Measurements from ENCODE around the gene STAT5A.
"Not testable (repeated sequence)": the region's sequence is repeated elsewhere in the genome, so short reads cannot be mapped to it uniquely, and the experiment has no call there.

Gene STAT5A

DNA sequence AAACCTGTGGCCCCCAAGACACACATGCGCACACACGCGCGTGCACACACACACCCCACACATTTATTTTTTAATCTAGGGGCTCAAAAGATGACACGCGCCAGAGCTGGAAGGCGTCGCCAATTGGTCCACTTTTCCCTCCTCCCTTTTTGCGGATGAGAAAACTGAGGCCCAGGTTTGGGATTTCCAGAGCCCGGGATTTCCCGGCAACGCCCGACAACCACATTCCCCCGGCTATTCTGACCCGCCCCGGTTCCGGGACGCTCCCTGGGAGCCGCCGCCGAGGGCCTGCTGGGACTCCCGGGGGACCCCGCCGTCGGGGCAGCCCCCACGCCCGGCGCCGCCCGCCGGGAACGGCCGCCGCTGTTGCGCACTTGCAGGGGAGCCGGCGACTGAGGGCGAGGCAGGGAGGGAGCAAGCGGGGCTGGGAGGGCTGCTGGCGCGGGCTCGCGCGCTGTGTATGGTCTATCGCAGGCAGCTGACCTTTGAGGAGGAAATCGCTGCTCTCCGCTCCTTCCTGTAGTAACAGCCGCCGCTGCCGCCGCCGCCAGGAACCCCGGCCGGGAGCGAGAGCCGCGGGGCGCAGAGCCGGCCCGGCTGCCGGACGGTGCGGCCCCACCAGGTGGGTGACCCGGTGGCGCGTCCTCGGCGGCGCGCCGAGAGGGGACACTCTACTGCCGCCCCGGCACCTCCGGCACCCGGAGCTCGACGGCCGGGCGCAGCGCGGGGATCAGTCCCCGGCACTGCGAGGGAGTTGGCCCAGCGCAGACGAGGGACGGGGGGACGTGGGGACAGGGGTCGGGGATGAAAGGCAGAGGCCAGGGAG lies at the start of gene STAT5A:
STAT5A (plus strand) TSS at position 522 of the 826 bp plus-strand sequence. CDS start 914 bp downstream, outside the sequence.
- DNase-seq (ENCODE audit: low read depth in 2 of 2): peak; percentile 79 to 93
- H3K4me3 ChIP-seq (replicated peaks in 1 of 2; ENCODE audit: low read depth in 2 of 2, low read length in 2 of 2): peak within 1 kb of the TSS; percentile 50 to 55
- no peak for TF ChIP-seq CTCF (IDR thresholded peaks at IDR 0.05; ENCODE audit: low read depth, low read length)

DNA sequence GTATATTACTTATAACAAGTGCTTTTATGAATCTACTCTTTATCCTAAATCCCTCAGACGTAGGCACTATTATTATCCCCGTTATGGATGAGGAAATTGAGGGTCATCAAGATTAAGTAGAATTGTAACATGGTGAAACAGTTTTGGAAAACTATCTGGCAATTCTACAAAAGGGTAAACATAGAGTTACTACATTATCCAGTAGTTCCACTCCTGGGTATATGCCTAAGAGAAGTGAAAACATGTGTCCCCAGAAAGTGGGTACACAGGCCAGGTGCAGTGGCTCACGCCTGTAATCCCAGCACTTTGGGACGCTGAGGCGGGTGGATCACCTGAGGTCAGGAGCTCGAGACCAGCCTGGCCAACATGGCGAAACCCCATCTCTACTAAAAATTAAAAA lies 48.7 kb upstream of the STAT5A start:
- not testable (repeated sequence) for DNase-seq (ENCODE audit: low read depth in 2 of 2); H3K4me3 ChIP-seq (replicated peaks in 1 of 2; ENCODE audit: low read depth in 2 of 2, low read length in 2 of 2)

GRCh38 chr17:42240201-42240600 lies 48.1 kb upstream of the STAT5A start:
- H3K4me3 ChIP-seq (replicated peaks in 1 of 2; ENCODE audit: low read depth in 2 of 2, low read length in 2 of 2): no peak overlapping the region
- DNase-seq (ENCODE audit: low read depth in 2 of 2): peak; percentile 32 to 68
- TF ChIP-seq CTCF (IDR thresholded peaks at IDR 0.05; ENCODE audit: low read depth, low read length): no peak

DNA sequence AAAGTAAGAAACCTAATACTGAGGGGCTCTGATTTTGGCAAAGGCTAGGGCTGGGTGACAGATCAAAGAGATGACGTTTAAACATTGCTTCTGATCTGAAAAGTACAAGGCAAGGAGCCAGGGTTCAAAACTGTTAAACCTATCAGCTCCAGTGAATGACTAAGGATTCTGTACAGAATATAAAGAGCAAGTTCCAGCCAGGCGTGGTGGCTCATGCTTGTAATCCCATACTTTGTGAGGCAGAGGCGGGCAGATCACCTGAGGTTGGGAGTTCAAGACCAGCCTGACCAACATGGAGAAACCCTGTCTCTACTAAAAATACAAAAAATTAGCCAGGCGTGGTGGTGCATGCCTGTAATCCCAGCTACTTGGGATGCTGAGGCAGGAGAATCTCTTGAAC lies 47.4 kb upstream of the STAT5A start:
- DNase-seq (ENCODE audit: low read depth in 2 of 2): peak in 1 of 2 donors; percentile 36
- H3K4me3 ChIP-seq (replicated peaks in 1 of 2; ENCODE audit: low read depth in 2 of 2, low read length in 2 of 2): not testable (repeated sequence)

GRCh38 chr17:42241871-42242270 lies 46.4 kb upstream of the STAT5A start:
- no peak overlapping the region for H3K4me3 ChIP-seq (replicated peaks in 1 of 2; ENCODE audit: low read depth in 2 of 2, low read length in 2 of 2)
- DNase-seq (ENCODE audit: low read depth in 2 of 2): no peak
- no peak for TF ChIP-seq CTCF (IDR thresholded peaks at IDR 0.05; ENCODE audit: low read depth, low read length)

- no peak overlapping the region for H3K4me3 ChIP-seq (replicated peaks in 1 of 2; ENCODE audit: low read depth in 2 of 2, low read length in 2 of 2)
- DNase-seq (ENCODE audit: low read depth in 2 of 2): no peak
- TF ChIP-seq CTCF (IDR thresholded peaks at IDR 0.05; ENCODE audit: low read depth, low read length): no peak
These were observed 44.8 kb upstream of the STAT5A start for GRCh38 chr17:42243493-42243982.

GRCh38 chr17:42244116-42244515 lies 44.2 kb upstream of the STAT5A start:
- not testable (repeated sequence) for DNase-seq (ENCODE audit: low read depth in 2 of 2); H3K4me3 ChIP-seq (replicated peaks in 1 of 2; ENCODE audit: low read depth in 2 of 2, low read length in 2 of 2)

DNA sequence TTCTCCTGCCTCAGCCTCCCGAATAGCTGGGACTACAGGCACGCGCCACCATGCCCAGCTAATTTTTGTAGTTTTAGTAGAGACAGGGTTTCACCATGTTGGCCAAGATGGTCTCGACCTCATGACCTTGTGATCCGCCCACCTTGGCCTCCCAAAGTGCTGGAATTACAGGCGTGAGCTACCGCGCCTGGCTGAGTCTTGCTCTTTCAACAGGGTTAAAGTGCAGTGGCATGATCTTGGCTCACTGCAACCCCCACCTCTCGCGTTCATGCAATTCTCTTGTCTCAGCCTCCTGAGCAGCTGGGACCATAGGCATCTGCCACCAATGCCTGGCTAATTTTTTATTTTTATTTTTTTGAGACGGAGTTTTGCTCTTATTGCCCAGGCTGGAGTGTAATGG lies 43.1 kb upstream of the STAT5A start:
- H3K4me3 ChIP-seq (replicated peaks in 1 of 2; ENCODE audit: low read depth in 2 of 2, low read length in 2 of 2); DNase-seq (ENCODE audit: low read depth in 2 of 2): not testable (repeated sequence)

DNA sequence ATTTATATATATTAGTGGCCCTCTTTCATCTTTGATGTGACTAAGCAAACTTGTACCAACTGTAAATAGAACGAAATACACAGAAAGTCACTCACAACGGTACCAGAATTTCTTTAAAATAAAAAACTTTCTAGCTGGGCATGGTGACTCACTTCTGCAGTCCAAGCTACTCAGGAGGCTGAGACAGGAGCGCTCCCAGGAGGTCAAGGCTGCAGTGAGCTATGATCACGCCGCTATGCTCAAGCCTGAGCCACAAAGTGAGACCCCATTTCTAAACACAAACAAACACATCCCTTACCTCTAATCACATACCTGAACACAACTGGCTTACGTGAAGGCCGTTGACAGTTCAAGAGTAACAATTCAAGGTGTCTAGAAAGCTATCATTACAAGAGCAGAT lies 41.8 kb upstream of the STAT5A start:
- DNase-seq (ENCODE audit: low read depth in 2 of 2): peak in 1 of 2 donors; percentile 48
- TF ChIP-seq CTCF (IDR thresholded peaks at IDR 0.05; ENCODE audit: low read depth, low read length): no peak
- H3K4me3 ChIP-seq (replicated peaks in 1 of 2; ENCODE audit: low read depth in 2 of 2, low read length in 2 of 2): no peak overlapping the region
